NCI-H1694 (cell line): ENCODE data around the gene DOCK2.
A peak's percentile ranks its signal among the peaks of the same experiment; 100 is the strongest.

ENCODE experiments used
- DNase-seq: peaks from one replicate; lab custom pipeline; 2025; lab: John Stamatoyannopoulos, UW

The DOCK2 gene

GRCh38 chr5:169905017-169905416 is 267.9 kb downstream of the DOCK2 start:
- no peak for DNase-seq

GRCh38 chr5:169906745-169907649 is 269.9 kb downstream of the DOCK2 start:
- no peak for DNase-seq

- DNase-seq = no peak
Measured at GRCh38 chr5:169908864-169909263, 271.8 kb downstream of the DOCK2 start.

- DNase-seq = no peak
Measured at GRCh38 chr5:169909945-169910344, 272.9 kb downstream of the DOCK2 start.

GRCh38 chr5:169910393-169910792 is 273.3 kb downstream of the DOCK2 start:
- DNase-seq = no peak

- no peak for DNase-seq
Measured at GRCh38 chr5:169911448-169912212, 274.6 kb downstream of the DOCK2 start.

GRCh38 chr5:169913479-169913878 is 276.4 kb downstream of the DOCK2 start:
- DNase-seq = no peak

GRCh38 chr5:169914766-169915165 is 277.7 kb downstream of the DOCK2 start:
- no peak for DNase-seq

- no peak for DNase-seq
Measured at GRCh38 chr5:169917500-169917899, 280.4 kb downstream of the DOCK2 start.

GRCh38 chr5:169918228-169918627 is 281.2 kb downstream of the DOCK2 start:
- no peak for DNase-seq

GRCh38 chr5:169920474-169920873 is 283.4 kb downstream of the DOCK2 start:
- no peak for DNase-seq

- no peak for DNase-seq
Measured at GRCh38 chr5:169921384-169921783, 284.3 kb downstream of the DOCK2 start.

GRCh38 chr5:169921949-169922348 is 284.9 kb downstream of the DOCK2 start:
- no peak for DNase-seq

- no peak for DNase-seq
Measured at GRCh38 chr5:169922474-169922873, 285.4 kb downstream of the DOCK2 start.

GRCh38 chr5:169923988-169924387 is 286.9 kb downstream of the DOCK2 start:
- peak; percentile 27 for DNase-seq

GRCh38 chr5:169933127-169933526 is 296.1 kb downstream of the DOCK2 start:
- no peak for DNase-seq

- no peak for DNase-seq
Measured at GRCh38 chr5:169933616-169934015, 296.5 kb downstream of the DOCK2 start.

- no peak for DNase-seq
Measured at GRCh38 chr5:169934990-169935389, 297.9 kb downstream of the DOCK2 start.

GRCh38 chr5:169935762-169936161 is 298.7 kb downstream of the DOCK2 start:
- no peak for DNase-seq

- no peak for DNase-seq
Measured at GRCh38 chr5:169938439-169938838, 301.4 kb downstream of the DOCK2 start.

GRCh38 chr5:169939731-169940130 is 302.7 kb downstream of the DOCK2 start:
- DNase-seq = no peak

GRCh38 chr5:169941542-169941941 is 304.5 kb downstream of the DOCK2 start:
- DNase-seq = no peak

- DNase-seq = no peak
Measured at GRCh38 chr5:169942181-169942580, 305.1 kb downstream of the DOCK2 start.
